ENCODE results near the gene TMX1. TPM values are rescaled to one million over a fixed set of nuclear protein-coding genes. Genes with fewer than 3 reads are reported as not detected.
A peak's percentile ranks its signal among the peaks of the same experiment; 100 is the strongest.
"Not testable (repeated sequence)": the region's sequence is repeated elsewhere in the genome, so short reads cannot be mapped to it uniquely, and the experiment has no call there.

Gene TMX1
- total and polyA plus RNA-seq, 5 experiments from 2014 or later, result 21.7 to 41.8 (median 28.1) TPM

- peaks cover 0 to 3% (median 0%) of the 10 kb centered on the region in 5 donors for H3K27me3 Mint-ChIP-seq
- no peak overlapping the region for H3K4me3 Mint-ChIP-seq
- H3K36me3 Mint-ChIP-seq, result peaks cover 2 to 20% (median 6%) of the 10 kb centered on the region in 3 donors
- no peak for ATAC-seq
- H3K4me1 Mint-ChIP-seq, result no peaks in the 10 kb centered on the region
- peaks cover 0 to 7% (median 2%) of the 10 kb centered on the region in 9 donors for H3K9me3 Mint-ChIP-seq
- no peak overlapping the region for H3K27ac Mint-ChIP-seq
- DNase-seq, result no peak
- POLR2A ChIA-PET, result no interaction called here
Observed at GRCh38 chr14:51219473-51220448, 20.3 kb upstream of the TMX1 start.

GRCh38 chr14:51223463-51223862, 16.6 kb upstream of the TMX1 start:
- H3K36me3 Mint-ChIP-seq, result peaks cover 2 to 26% (median 6%) of the 10 kb centered on the region in 3 donors
- H3K27me3 Mint-ChIP-seq, ATAC-seq, H3K4me3 Mint-ChIP-seq, H3K9me3 Mint-ChIP-seq, DNase-seq, POLR2A ChIA-PET, H3K27ac Mint-ChIP-seq, H3K4me1 Mint-ChIP-seq: not testable (repeated sequence)

GRCh38 chr14:51224551-51224950, 15.5 kb upstream of the TMX1 start:
- Mint-ChIP-seq H3K9me3 (peaks cover 0 to 7% (median 3%) of the 10 kb centered on the region in 9 donors), H3K4me1 (no peaks in the 10 kb centered on the region), H3K4me3 (no peak overlapping the region), H3K27ac (no peak overlapping the region), H3K36me3 (peaks cover 2 to 26% (median 6%) of the 10 kb centered on the region in 3 donors), H3K27me3 (peaks cover 0 to 3% (median 0%) of the 10 kb centered on the region in 5 donors)
- no peak for DNase-seq
- ATAC-seq, result no peak
- POLR2A ChIA-PET, result no interaction called here

- Mint-ChIP-seq H3K4me3 (no peak overlapping the region), H3K4me1 (no peaks in the 10 kb centered on the region), H3K27ac (no peak overlapping the region), H3K9me3 (peaks cover 0 to 7% (median 3%) of the 10 kb centered on the region in 9 donors), H3K27me3 (peaks cover 0 to 3% (median 0%) of the 10 kb centered on the region in 5 donors), H3K36me3 (peaks cover 2 to 28% (median 6%) of the 10 kb centered on the region in 3 donors)
- ATAC-seq (no peak), DNase-seq (no peak)
- POLR2A ChIA-PET, result no interaction called here
Observed at GRCh38 chr14:51225751-51226150, 14.3 kb upstream of the TMX1 start.

GRCh38 chr14:51228391-51228790, 11.7 kb upstream of the TMX1 start:
- Mint-ChIP-seq H3K27me3 (peaks cover 0 to 15% (median 2%) of the 10 kb centered on the region in 5 donors), H3K36me3 (peaks cover 0 to 21% (median 0%) of the 10 kb centered on the region in 3 donors), H3K4me1 (no peaks in the 10 kb centered on the region), H3K4me3 (no peak overlapping the region), H3K9me3 (peaks cover 0 to 4% (median 0%) of the 10 kb centered on the region in 9 donors), H3K27ac (no peak overlapping the region)
- POLR2A ChIA-PET, result no interaction called here
- DNase-seq (no peak), ATAC-seq (no peak)

GRCh38 chr14:51228890-51229289, 11.2 kb upstream of the TMX1 start:
- peaks cover 0 to 3% (median 0%) of the 10 kb centered on the region in 9 donors for H3K9me3 Mint-ChIP-seq
- H3K36me3 Mint-ChIP-seq, result peaks cover 0 to 18% (median 0%) of the 10 kb centered on the region in 3 donors
- POLR2A ChIA-PET, result no interaction called here
- DNase-seq (no peak), ATAC-seq (no peak)
- H3K27ac Mint-ChIP-seq, result no peak overlapping the region
- no peak overlapping the region for H3K4me3 Mint-ChIP-seq
- no peaks in the 10 kb centered on the region for H3K4me1 Mint-ChIP-seq
- H3K27me3 Mint-ChIP-seq, result peaks cover 0 to 17% (median 2%) of the 10 kb centered on the region in 5 donors

- POLR2A ChIA-PET, result no interaction called here
- Mint-ChIP-seq H3K9me3 (no peaks in the 10 kb centered on the region), H3K27me3 (peaks cover 0 to 17% (median 0%) of the 10 kb centered on the region in 5 donors), H3K27ac (no peak overlapping the region), H3K4me3 (no peak overlapping the region), H3K4me1 (peaks cover 0 to 9% (median 2%) of the 10 kb centered on the region in 4 donors), H3K36me3 (peaks cover 0 to 3% (median 0%) of the 10 kb centered on the region in 3 donors)
- ATAC-seq (no peak), DNase-seq (no peak)
Observed at GRCh38 chr14:51236314-51236713, 3.7 kb upstream of the TMX1 start.

- Mint-ChIP-seq H3K9me3 (no peaks in the 10 kb centered on the region), H3K36me3 (peaks cover 0 to 7% (median 0%) of the 10 kb centered on the region in 3 donors), H3K4me1 (peaks cover 10 to 27% (median 18%) of the 10 kb centered on the region in 4 donors), H3K4me3 (no peak overlapping the region), H3K27ac (no peak overlapping the region), H3K27me3 (no peaks in the 10 kb centered on the region)
- no peak for ATAC-seq
- POLR2A ChIA-PET, result interaction anchor here (0.9 to 2.1 kb wide), 2 partner anchors 146 to 1389 kb away, joined by 3 to 21 read pairs; partner anchors contain the start of genes NEMF and TRIM9
- no peak for DNase-seq
Observed at GRCh38 chr14:51240804-51241380, 845 bp downstream of the TMX1 start.

- Mint-ChIP-seq H3K9me3 (no peaks in the 10 kb centered on the region), H3K4me1 (peaks cover 15 to 31% (median 24%) of the 10 kb centered on the region in 4 donors), H3K36me3 (peaks cover 0 to 18% (median 2%) of the 10 kb centered on the region in 3 donors), H3K4me3 (peak overlapping the region in 5 of 10 donors; percentile 46 to 69 (median 60)), H3K27ac (peak overlapping the region in 6 of 10 donors; percentile 23 to 76 (median 47)), H3K27me3 (no peaks in the 10 kb centered on the region)
- ATAC-seq (no peak), DNase-seq (no peak)
- POLR2A ChIA-PET, result interaction anchor here (0.7 kb wide), 1 partner anchor 468 kb away, joined by 3 read pairs; no protein-coding TSS in a partner anchor
Observed at GRCh38 chr14:51242545-51243490, 2.8 kb downstream of the TMX1 start.

GRCh38 chr14:51244591-51244990, 4.5 kb downstream of the TMX1 start:
- H3K27ac Mint-ChIP-seq, result peak overlapping the region in 2 of 10 donors; percentile 6 to 8

GRCh38 chr14:51246032-51246431, 6.0 kb downstream of the TMX1 start:
- ATAC-seq, result no peak
- Mint-ChIP-seq H3K9me3 (no peaks in the 10 kb centered on the region), H3K27ac (peak overlapping the region in 9 of 10 donors; percentile 9 to 67 (median 38)), H3K4me1 (peaks cover 19 to 30% (median 23%) of the 10 kb centered on the region in 4 donors), H3K27me3 (no peaks in the 10 kb centered on the region), H3K4me3 (peak overlapping the region in 1 of 10 donors; percentile 8), H3K36me3 (peaks cover under 1 to 48% (median 16%) of the 10 kb centered on the region in 3 donors)
- POLR2A ChIA-PET, result interaction anchor here (0.8 kb wide), 1 partner anchor 152 kb away, joined by 3 read pairs; the partner anchor contains the start of gene TRIM9
- DNase-seq, result no peak

More at GRCh38 chr14:51244591-51244990, 4.5 kb downstream of the TMX1 start:
- no peak for DNase-seq
- Mint-ChIP-seq H3K4me1 (peaks cover 19 to 30% (median 23%) of the 10 kb centered on the region in 4 donors), H3K36me3 (peaks cover 0 to 33% (median 3%) of the 10 kb centered on the region in 3 donors), H3K9me3 (no peaks in the 10 kb centered on the region), H3K4me3 (no peak overlapping the region), H3K27me3 (no peaks in the 10 kb centered on the region)
- ATAC-seq, result no peak
- POLR2A ChIA-PET, result no interaction called here
